Chondrocyte (in vitro differentiated cells): ENCODE results near the gene RFX3. TPM values are rescaled to one million over a fixed set of nuclear protein-coding genes. Genes with fewer than 3 reads are reported as not detected.

ENCODE experiments used
- DNase-seq: peaks from one replicate; pipeline ENCODE4 v3.0.0; 2021; ENCODE audit warnings: mixed read lengths, low spot score
- H3K27ac Mint-ChIP-seq: one replicate; pipeline ENCODE4 v1.8.0; 2021; ENCODE audit warnings: mild to moderate bottlenecking, moderate library complexity, mixed read lengths; ENCODE audit not compliant: unreplicated experiment
- H3K27me3 Mint-ChIP-seq: 2 replicates; pipeline ENCODE4 v1.8.0; 2021; ENCODE audit warnings: low read depth, mixed read lengths
- H3K36me3 Mint-ChIP-seq: 2 replicates; pipeline ENCODE4 v1.8.0; 2021; ENCODE audit warnings: low read depth, mixed read lengths
- H3K4me1 Mint-ChIP-seq: 2 replicates; pipeline ENCODE4 v1.8.0; 2021; ENCODE audit warnings: low read depth, mild to moderate bottlenecking, mixed read lengths
- H3K4me3 Mint-ChIP-seq: one replicate; pipeline ENCODE4 v1.8.0; 2021; ENCODE audit warnings: mild to moderate bottlenecking, moderate library complexity, mixed read lengths; ENCODE audit not compliant: unreplicated experiment
- H3K9me3 Mint-ChIP-seq: 2 replicates; pipeline ENCODE4 v1.8.0; 2021; ENCODE audit warnings: low read depth, mixed read lengths
- CTCF ChIP-seq: fragments of 200-600 bp; sonication (generic); IDR thresholded peaks from 2 replicates; pipeline ENCODE4 v1.5.0; 2021; ENCODE audit warnings: antibody characterized with exemption, mild to moderate bottlenecking, moderate library complexity
- total RNA-seq: library from RNA; stranded (reverse); gene quantifications from 3 replicates; pipeline ENCODE4 v1.2.1, GENCODE V29; 2021

RFX3 gene
- total RNA-seq, 1 donor from 2014 or later, result 4.1 TPM

DNA sequence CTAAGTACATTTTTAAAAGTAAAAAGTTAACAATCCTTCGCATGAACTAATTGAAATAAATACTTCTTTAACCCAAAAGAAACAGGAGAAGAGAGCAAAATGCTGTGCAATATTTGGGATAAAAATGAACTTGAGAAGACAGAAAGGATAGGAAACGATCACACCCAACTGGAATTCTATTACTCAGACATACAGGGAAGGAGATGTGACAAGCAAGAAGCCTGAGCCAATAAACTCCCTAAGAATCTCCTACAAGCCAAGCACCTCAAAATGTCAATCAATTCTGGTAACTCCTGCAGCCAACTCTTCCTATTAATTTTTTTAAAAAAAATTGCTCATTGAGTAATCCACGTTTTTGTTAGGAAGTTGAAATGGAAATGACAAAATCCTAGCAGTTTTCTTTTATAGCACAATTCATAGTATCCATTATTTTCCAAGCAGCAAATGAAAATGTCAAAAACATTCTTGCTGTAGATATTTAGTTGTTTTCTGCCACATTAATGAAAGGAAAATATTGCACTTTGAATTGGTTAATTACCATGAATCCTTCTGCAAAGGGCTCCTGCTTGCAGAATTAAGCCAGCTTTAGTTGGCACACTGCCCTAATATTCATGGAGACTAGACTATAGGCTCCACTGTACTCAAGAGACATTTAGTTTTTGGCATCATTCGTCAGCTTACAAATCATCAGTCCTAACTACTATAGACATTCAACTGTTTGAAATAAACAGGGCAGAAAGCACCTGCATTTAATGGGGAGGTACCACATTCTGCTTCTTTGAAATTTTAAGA is 89.0 kb downstream of the RFX3 start:
- Mint-ChIP-seq H3K9me3 (peaks cover 4% of the 10 kb centered on the region), H3K27ac (no peak overlapping the region), H3K4me1 (peaks cover 8% of the 10 kb centered on the region), H3K4me3 (no peak overlapping the region), H3K27me3 (no peaks in the 10 kb centered on the region), H3K36me3 (no peaks in the 10 kb centered on the region)
- no peak for DNase-seq
- TF ChIP-seq CTCF, result no peak

DNA sequence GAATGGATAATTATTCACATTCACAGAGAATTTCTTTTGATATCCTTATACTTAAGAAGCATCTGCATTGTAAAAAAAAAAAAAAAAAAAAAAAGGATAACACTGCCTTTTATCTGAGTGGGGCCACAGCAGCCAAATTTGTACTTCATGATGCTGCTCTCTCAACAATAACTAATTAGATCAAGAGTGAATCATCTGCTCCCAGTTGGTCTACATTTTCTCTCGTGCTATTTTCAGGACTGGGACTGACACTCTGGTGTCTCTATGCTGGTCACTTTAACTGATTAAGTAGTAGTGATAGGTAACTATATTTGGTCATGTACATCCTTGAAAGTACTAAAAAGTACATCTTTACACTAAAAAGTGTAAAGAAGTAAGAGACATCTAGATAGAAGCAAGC is 90.1 kb downstream of the RFX3 start:
- H3K27me3 Mint-ChIP-seq, result no peaks in the 10 kb centered on the region
- no peaks in the 10 kb centered on the region for H3K36me3 Mint-ChIP-seq

DNA sequence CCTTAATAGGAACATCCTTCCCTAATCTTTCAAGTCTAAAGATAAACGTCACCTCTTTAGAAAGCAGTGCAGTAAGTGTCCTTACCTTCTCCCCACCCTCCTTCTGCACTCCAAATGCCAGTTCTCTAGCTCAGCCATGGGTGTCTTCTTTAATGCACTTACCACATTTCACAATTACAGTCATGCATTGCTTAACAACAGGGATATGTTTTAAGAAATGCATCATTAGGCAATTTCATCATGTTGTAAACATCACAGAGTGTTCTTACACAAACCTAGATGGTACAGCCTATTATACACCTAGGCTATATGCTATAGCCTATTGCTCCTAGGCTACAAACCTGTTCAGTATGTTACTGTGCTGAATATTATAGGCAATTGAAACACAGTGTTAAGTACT is 91.2 kb downstream of the RFX3 start:
- peaks cover 8% of the 10 kb centered on the region for H3K4me1 Mint-ChIP-seq
- no peak overlapping the region for H3K4me3 Mint-ChIP-seq
- H3K27me3 Mint-ChIP-seq, result no peaks in the 10 kb centered on the region
- DNase-seq, result no peak
- no peaks in the 10 kb centered on the region for H3K36me3 Mint-ChIP-seq
- no peak for TF ChIP-seq CTCF
- H3K27ac Mint-ChIP-seq, result no peak overlapping the region
- H3K9me3 Mint-ChIP-seq, result peaks cover 8% of the 10 kb centered on the region

More for the DNA sequence above, 90.1 kb downstream of the RFX3 start:
- H3K4me3 Mint-ChIP-seq, result no peak overlapping the region
- H3K27ac Mint-ChIP-seq, result no peak overlapping the region
- no peak for DNase-seq
- peaks cover 8% of the 10 kb centered on the region for H3K9me3 Mint-ChIP-seq
- H3K4me1 Mint-ChIP-seq, result peaks cover 8% of the 10 kb centered on the region
- no peak for TF ChIP-seq CTCF

- Mint-ChIP-seq H3K4me3 (no peak overlapping the region), H3K27ac (no peak overlapping the region), H3K4me1 (peaks cover 8% of the 10 kb centered on the region), H3K9me3 (peaks cover 8% of the 10 kb centered on the region), H3K36me3 (no peaks in the 10 kb centered on the region), H3K27me3 (no peaks in the 10 kb centered on the region)
- no peak for DNase-seq
- no peak for TF ChIP-seq CTCF
Measured at GRCh38 chr9:3433754-3434153, 92.0 kb downstream of the RFX3 start.

DNA sequence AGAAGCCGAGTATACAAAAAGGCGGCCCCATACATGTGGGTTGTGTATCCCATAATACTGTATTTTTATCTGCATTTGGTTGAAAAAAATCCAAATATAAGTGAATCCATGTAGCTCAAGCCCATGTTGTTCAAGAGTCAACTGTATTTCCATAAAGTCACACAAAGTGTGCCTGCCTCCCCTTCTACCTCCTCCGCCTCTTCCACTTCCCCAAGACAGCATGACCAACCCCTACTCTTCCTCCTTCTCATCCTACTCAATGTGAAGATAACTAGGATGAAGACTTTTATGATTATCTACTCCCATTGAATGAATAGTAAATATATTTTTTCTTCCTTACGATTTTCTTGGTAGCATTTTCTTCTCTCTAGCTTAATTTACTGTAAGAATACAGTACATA is 92.7 kb downstream of the RFX3 start:
- Mint-ChIP-seq H3K27me3 (no peaks in the 10 kb centered on the region), H3K27ac (no peak overlapping the region), H3K4me3 (no peak overlapping the region), H3K9me3 (peaks cover 8% of the 10 kb centered on the region), H3K4me1 (peaks cover 8% of the 10 kb centered on the region), H3K36me3 (no peaks in the 10 kb centered on the region)
- no peak for TF ChIP-seq CTCF
- no peak for DNase-seq
